GM21515 (cell line): ENCODE measurements around the gene PLCB4.

Source experiments
- ATAC-seq: cut with Tn5 transposase; IDR thresholded peaks from one replicate; pipeline ENCODE4 v1.9.1; 2021; ENCODE audit not compliant: unreplicated experiment

Gene PLCB4

GRCh38 chr20:9256393-9256792 is 187.5 kb downstream of the PLCB4 start:
- no peak for ATAC-seq

GRCh38 chr20:9258901-9259300 is 190.0 kb downstream of the PLCB4 start:
- no peak for ATAC-seq

- no peak for ATAC-seq
Measured at GRCh38 chr20:9260027-9260426, 191.1 kb downstream of the PLCB4 start.

GRCh38 chr20:9261781-9262180 is 192.9 kb downstream of the PLCB4 start:
- no peak for ATAC-seq

- no peak for ATAC-seq
Measured at GRCh38 chr20:9262653-9263194, 193.8 kb downstream of the PLCB4 start.

GRCh38 chr20:9269280-9269971 is 200.5 kb downstream of the PLCB4 start:
- no peak for ATAC-seq

- no peak for ATAC-seq
Measured at GRCh38 chr20:9270831-9271230, 201.9 kb downstream of the PLCB4 start.

- no peak for ATAC-seq
Measured at GRCh38 chr20:9276966-9277468, 208.1 kb downstream of the PLCB4 start.

GRCh38 chr20:9279918-9280401 is 211.1 kb downstream of the PLCB4 start:
- ATAC-seq, result no peak

GRCh38 chr20:9280666-9281065 is 211.8 kb downstream of the PLCB4 start:
- no peak for ATAC-seq

GRCh38 chr20:9281803-9282202 is 212.9 kb downstream of the PLCB4 start:
- no peak for ATAC-seq

GRCh38 chr20:9285617-9286016 is 216.7 kb downstream of the PLCB4 start:
- ATAC-seq, result no peak

- ATAC-seq, result no peak
Measured at GRCh38 chr20:9286501-9287461, 217.9 kb downstream of the PLCB4 start.

- ATAC-seq, result no peak
Measured at GRCh38 chr20:9287826-9288225, 218.9 kb downstream of the PLCB4 start.

GRCh38 chr20:9290331-9290730 is 221.4 kb downstream of the PLCB4 start:
- ATAC-seq, result no peak

GRCh38 chr20:9293145-9293544 is 224.3 kb downstream of the PLCB4 start:
- ATAC-seq, result no peak

- no peak for ATAC-seq
Measured at GRCh38 chr20:9294041-9294440, 225.2 kb downstream of the PLCB4 start.

- no peak for ATAC-seq
Measured at GRCh38 chr20:9298906-9299305, 230.0 kb downstream of the PLCB4 start.

GRCh38 chr20:9300080-9300479 is 231.2 kb downstream of the PLCB4 start:
- ATAC-seq, result no peak

GRCh38 chr20:9300534-9300933 is 231.6 kb downstream of the PLCB4 start:
- ATAC-seq, result no peak
